Activated CD4-positive, alpha-beta T cell treated with anti-CD3 and anti-CD28 coated beads for 36 hours (primary cell): ENCODE results near the gene USP47. TPM values are rescaled to one million over a fixed set of nuclear protein-coding genes. Genes with fewer than 3 reads are reported as not detected.

Experiments
- ATAC-seq: fragments of 200-7000 bp; cut with Tn5 transposase; one replicate; pipeline ENCODE4 v1.10.0; 2021; ENCODE audit warnings: mild to moderate bottlenecking, moderate library complexity
- CTCF ChIA-PET: fragments of 350-600 bp; sonication (Branson Sonifier 250); formaldehyde crosslinking; loops from one replicate; lab custom pipeline; 2021; ENCODE audit warnings: antibody characterized with exemption; lab: Charles Lee
- POLR2A ChIA-PET: fragments of 350-600 bp; sonication (Branson Sonifier 250); formaldehyde crosslinking; loops from one replicate; lab custom pipeline; 2021; ENCODE audit warnings: antibody characterized with exemption, inconsistent platforms; lab: Charles Lee
- DNase-seq: peaks from one replicate; pipeline ENCODE4 v3.0.0-alpha.2; 2020
- H3K27ac Mint-ChIP-seq: one replicate; pipeline ENCODE4 v1.8.0; 2021; ENCODE audit warnings: mixed read lengths
- H3K27me3 Mint-ChIP-seq: one replicate; pipeline ENCODE4 v1.8.0; 2021; ENCODE audit warnings: mixed read lengths
- H3K36me3 Mint-ChIP-seq: one replicate; pipeline ENCODE4 v1.8.0; 2021; ENCODE audit warnings: low read depth, mixed read lengths
- H3K4me1 Mint-ChIP-seq: one replicate; pipeline ENCODE4 v1.8.0; 2021; ENCODE audit warnings: mixed read lengths
- H3K4me3 Mint-ChIP-seq: one replicate; pipeline ENCODE4 v1.8.0; 2021; ENCODE audit warnings: mild to moderate bottlenecking, moderate library complexity, mixed read lengths
- H3K9me3 Mint-ChIP-seq: one replicate; pipeline ENCODE4 v1.8.0; 2021; ENCODE audit warnings: low read depth, mixed read lengths
- intact Hi-C, 2 experiments: fragments of 100-400 bp; cut with DNase I in 1 of 2; cut with micrococcal nuclease in 1 of 2; formaldehyde crosslinking; loops; one replicate each; pipeline versions ENCODE4 v1.14.2 to v1.15.1; 2022 to 2024; cut with DNase I, micrococcal nuclease
- total RNA-seq, 2 experiments: library from RNA; stranded (reverse); gene quantifications; one replicate each; pipeline ENCODE4 v1.2.3, GENCODE V29; 2021

USP47 gene
- total RNA-seq, 2 experiments from 2014 or later = 43.3 to 56.3 TPM

DNA sequence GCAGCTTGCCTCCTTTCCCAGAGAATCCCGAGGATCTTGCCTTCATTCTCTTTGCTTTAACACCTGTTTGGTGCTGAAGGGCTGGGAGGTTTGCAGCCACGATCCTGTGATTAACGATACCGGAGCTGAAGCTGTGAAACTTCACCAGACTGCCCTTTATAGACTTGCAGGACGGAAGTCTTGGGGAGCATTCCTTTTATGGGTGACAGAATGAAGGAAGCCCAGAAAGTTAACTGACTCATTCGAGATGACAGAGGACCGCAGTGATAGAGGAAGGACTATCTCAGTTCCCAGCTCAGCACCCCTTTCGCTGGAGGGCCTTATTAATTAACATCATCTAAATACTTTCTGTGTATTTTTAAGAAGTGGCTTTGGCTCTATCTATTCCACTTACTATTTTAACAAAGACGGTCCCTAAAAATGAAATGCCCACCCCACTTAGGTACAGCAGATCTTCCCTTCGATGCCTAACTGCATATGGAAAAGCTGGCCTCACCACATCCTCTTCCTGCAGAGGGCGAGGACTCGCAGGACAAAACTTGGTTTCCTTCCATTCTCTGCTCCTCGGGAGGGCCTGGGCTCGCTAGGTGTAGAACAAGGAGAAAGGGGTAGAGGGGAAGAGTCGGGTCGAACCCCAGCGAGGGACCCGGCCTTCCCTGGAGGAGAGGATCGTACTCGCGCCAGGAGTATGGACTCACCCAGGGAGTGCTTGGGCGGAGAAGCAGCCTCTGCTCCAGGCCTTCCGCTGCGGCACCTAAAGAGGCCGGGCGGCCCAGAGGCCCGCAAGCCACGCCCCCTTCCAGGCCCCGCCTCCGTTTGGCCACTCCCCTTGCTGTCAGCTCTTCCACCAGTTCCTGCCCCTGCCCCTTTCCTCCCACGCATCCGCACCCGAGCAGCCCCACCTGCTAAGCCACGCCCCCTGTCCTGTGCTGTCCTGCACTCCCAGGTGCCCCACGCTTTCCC, 30.7 kb upstream of the USP47 start:
- intact Hi-C loops = no loop called here
- Mint-ChIP-seq H3K27me3 (peaks cover 3% of the 10 kb centered on the region), H3K4me1 (no peaks in the 10 kb centered on the region), H3K4me3 (no peak overlapping the region), H3K36me3 (no peaks in the 10 kb centered on the region), H3K9me3 (no peaks in the 10 kb centered on the region), H3K27ac (no peak overlapping the region)
- no peak for ATAC-seq
- ChIA-PET POLR2A (no interaction called here), CTCF (interaction anchor here (0.6 kb wide), 1 partner anchor 1574 kb away, joined by 5 read pairs; no protein-coding TSS in a partner anchor)
- peak; percentile 35 for DNase-seq

DNA sequence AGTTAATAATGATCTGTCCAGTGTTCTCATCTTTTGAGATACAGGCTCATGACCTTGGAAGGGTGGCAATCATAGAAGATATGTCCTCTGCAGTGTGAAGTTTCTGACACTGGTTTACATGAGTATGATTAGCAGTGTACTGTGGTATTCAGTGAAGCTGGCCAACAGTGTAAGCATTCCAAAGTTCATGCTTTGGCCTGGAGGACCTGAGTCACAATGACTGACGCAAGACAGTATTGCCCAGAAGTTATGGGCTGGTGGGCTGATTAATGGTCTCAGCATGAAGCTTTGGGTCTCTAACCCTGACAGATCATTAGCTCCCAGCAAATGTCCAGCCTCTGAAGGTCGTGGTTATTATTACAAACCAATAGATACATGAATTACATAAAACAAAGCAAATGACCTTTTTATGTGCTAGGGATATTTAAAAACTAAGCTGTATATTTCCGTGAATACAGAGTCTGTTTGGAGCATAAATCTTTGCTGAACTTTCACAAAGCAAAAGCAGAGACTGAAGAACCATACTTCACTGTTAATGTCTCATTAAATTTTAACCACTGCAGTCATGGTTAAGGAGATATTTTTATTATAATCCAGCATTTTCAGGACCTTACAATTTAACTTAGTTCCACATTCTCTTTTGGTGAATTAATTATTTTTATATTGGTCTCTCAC, 28.3 kb upstream of the USP47 start:
- no peaks in the 10 kb centered on the region for H3K4me1 Mint-ChIP-seq
- DNase-seq (no peak), ATAC-seq (no peak)
- POLR2A ChIA-PET = no interaction called here
- H3K4me3 Mint-ChIP-seq = no peak overlapping the region
- H3K27me3 Mint-ChIP-seq = peaks cover 3% of the 10 kb centered on the region
- H3K36me3 Mint-ChIP-seq = no peaks in the 10 kb centered on the region
- CTCF ChIA-PET = interaction anchor here (0.8 kb wide), 2 partner anchors 14 to 1358 kb away, joined by 3 to 6 read pairs; no protein-coding TSS in a partner anchor
- H3K9me3 Mint-ChIP-seq = no peaks in the 10 kb centered on the region
- intact Hi-C loops = no loop called here
- H3K27ac Mint-ChIP-seq = no peak overlapping the region

DNA sequence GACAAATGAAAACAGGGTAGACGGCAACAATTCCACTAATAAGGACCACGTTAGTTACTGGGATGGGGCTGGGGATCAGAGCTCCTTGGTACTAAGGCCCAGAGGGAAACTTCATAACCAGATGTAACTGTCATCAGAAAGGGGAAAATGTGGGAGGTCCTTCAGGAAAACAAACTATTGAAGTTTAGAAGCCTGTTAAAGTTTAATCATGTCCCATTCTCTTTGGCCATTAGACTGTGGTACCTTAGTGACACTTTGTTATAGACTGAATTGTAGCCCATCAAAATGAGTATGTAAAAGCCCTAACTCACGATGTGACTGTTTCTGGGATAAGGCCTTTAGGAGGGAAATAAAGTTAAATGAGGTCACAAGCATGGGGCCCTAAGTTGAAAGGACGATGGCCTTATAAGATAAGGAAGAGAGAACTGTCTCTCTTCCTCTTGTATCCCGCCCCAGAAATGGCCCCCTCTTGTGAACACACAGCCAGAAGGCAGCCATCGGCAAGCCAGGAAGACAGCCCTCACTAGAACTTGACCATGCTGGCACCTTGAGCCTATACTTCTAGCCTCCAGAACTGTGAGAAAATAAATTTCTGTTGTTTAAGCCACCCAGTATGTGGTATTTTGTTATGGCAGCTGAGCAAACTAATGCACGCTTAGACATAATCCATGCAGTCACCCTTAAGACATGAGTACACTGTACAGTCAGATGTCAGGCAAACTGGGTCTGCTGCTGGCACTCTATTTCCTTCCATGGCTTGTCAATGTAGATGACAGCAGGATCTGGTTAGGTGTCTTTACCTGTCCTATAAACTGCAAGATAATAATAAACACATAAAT, 26.9 kb upstream of the USP47 start:
- H3K9me3 Mint-ChIP-seq = no peaks in the 10 kb centered on the region
- ATAC-seq = no peak
- no peak overlapping the region for H3K4me3 Mint-ChIP-seq
- H3K27me3 Mint-ChIP-seq = peaks cover 2% of the 10 kb centered on the region
- DNase-seq = no peak
- H3K36me3 Mint-ChIP-seq = no peaks in the 10 kb centered on the region
- ChIA-PET CTCF (interaction anchor here (0.6 kb wide), 1 partner anchor 14 kb away, joined by 3 read pairs; no protein-coding TSS in a partner anchor), POLR2A (no interaction called here)
- intact Hi-C loops = no loop called here
- no peaks in the 10 kb centered on the region for H3K4me1 Mint-ChIP-seq
- no peak overlapping the region for H3K27ac Mint-ChIP-seq

DNA sequence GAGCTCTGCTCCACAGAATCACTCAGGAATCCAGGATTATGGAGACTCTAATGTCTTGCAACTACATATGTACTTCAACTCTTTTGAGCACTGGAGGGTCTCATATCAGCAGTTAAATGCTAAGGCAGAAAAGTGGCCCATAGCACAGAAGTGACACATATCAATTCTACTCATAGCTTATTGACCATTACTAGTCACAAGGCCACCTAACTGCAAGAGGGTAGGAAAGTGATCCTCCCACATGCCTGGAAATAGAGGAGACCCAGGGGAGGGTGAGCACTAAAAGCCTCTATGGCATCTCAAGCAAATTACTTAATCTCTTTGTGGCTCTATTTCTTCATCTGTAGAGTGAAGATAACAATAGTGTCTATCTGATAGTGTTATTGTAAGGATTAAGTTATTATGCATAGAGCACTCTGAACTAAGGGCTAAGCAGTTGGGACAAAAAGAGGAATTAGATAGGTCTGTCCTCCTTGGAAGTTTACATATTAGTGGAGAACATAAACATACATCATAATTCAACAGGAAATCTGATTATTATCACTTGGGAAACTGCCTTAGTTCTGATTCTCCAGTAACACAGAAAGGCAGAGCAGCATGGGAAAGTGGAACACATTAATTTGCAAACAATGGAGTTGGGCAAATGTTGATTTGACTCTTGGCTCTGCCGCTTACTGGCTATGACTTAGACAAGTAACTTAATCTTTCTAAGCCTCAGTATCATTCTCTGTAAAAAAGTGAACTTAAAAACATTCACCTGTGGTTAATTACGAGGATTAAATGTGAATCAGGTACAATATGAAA, 25.1 kb upstream of the USP47 start:
- no peak for ATAC-seq
- no peak overlapping the region for H3K4me3 Mint-ChIP-seq

DNA sequence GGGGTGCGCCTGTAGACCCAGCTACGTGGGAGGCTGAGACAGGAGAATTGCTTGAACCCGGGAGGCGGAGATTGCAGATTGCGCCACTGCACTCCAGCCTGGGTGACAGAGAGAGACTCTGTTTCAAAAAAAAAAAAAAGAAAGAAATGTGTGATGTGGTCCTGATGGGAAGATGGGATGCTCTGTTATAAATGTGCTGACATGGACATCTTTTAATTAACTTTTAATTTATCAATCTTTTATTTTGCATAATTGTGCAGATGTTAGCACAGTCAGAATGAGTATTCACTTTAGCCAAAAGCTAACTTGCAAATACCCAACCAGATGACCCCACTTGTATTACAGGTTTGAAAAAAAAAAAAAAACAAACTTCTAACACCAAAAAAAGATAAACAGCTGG, 23.8 kb upstream of the USP47 start:
- peaks cover 2% of the 10 kb centered on the region for H3K27me3 Mint-ChIP-seq
- H3K36me3 Mint-ChIP-seq = no peaks in the 10 kb centered on the region
- no peak for ATAC-seq
- intact Hi-C loops = no loop called here
- H3K27ac Mint-ChIP-seq = no peak overlapping the region
- no peaks in the 10 kb centered on the region for H3K4me1 Mint-ChIP-seq
- H3K4me3 Mint-ChIP-seq = no peak overlapping the region
- no peaks in the 10 kb centered on the region for H3K9me3 Mint-ChIP-seq
- ChIA-PET CTCF (interaction anchor here (0.6 to 1.9 kb wide), 4 partner anchors 10 to 45 kb away, joined by 3 to 6 read pairs (median 4); no protein-coding TSS in a partner anchor), POLR2A (interaction anchor here (0.6 kb wide), 1 partner anchor 1357 kb away, joined by 3 read pairs; no protein-coding TSS in a partner anchor)
- no peak for DNase-seq

More for the DNA sequence above, 25.1 kb upstream of the USP47 start:
- intact Hi-C loops = no loop called here
- DNase-seq = no peak
- Mint-ChIP-seq H3K36me3 (no peaks in the 10 kb centered on the region), H3K27ac (no peak overlapping the region), H3K9me3 (no peaks in the 10 kb centered on the region), H3K4me1 (no peaks in the 10 kb centered on the region), H3K27me3 (peaks cover 2% of the 10 kb centered on the region)
- ChIA-PET POLR2A (no interaction called here), CTCF (interaction anchor here (1.9 kb wide), 1 partner anchor 17 kb away, joined by 6 read pairs; no protein-coding TSS in a partner anchor)

DNA sequence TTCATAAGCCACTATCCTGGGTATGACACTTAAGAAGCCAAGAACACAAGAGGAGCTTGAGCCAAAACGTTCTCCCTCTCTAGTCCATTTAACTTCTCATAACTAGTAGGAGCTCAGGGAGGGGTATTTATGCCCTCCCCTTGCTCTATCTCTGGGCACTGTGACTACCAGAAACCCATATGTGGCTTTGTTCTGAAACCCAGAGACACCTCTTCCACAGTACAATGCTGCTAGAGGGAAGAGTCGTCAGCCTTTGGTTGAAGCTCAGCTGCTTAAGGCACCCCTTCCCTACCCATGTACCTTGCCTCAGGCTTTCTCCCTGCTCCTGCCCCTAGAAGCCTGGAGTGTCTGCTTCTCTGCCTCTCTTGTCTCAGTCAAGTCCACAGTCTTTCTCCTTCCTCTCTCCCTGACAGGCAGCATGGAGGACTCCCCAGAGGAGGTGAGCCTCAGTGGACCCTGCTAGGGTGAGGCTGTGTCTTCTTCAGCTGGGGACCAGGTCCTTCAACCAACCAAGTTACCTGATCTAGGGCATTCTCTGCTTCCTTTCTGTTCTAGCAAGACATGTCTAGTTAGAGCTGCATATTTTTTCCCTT, 23.1 kb upstream of the USP47 start:
- ATAC-seq = no peak
- H3K36me3 Mint-ChIP-seq = no peaks in the 10 kb centered on the region
- H3K4me3 Mint-ChIP-seq = no peak overlapping the region
- peaks cover 2% of the 10 kb centered on the region for H3K27me3 Mint-ChIP-seq
- no peak overlapping the region for H3K27ac Mint-ChIP-seq
- H3K4me1 Mint-ChIP-seq = no peaks in the 10 kb centered on the region
- ChIA-PET POLR2A (interaction anchor here (0.6 kb wide), 1 partner anchor 1358 kb away, joined by 3 read pairs; no protein-coding TSS in a partner anchor), CTCF (interaction anchor here (0.6 to 1.9 kb wide), 5 partner anchors 10 to 533 kb away, joined by 3 to 6 read pairs (median 6); no protein-coding TSS in a partner anchor)
- no peak for DNase-seq
- H3K9me3 Mint-ChIP-seq = no peaks in the 10 kb centered on the region
- intact Hi-C loops = no loop called here

DNA sequence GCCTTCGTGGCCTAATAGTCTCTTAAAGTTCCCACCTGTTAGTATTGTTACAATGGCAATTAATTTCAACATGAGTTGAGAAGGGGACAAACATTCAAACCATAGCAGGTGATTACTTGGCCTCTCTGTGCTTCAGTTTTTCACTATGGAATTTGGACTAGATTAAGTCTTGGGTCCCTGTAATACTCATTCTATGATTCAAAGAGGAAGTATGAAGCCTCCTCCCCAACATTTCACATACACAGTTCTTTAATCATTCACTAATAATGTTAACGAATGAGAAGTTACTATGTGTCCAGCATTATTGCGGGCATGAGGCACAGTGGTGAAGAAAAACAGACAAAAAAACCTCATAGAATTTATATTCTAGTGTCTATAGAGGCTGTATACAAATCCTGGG, 19.9 kb upstream of the USP47 start:
- CTCF ChIA-PET = no interaction called here
- intact Hi-C loops = no loop called here
- no peak overlapping the region for H3K4me3 Mint-ChIP-seq
- ATAC-seq (no peak), DNase-seq (no peak)
- POLR2A ChIA-PET = no interaction called here
- H3K36me3 Mint-ChIP-seq = no peaks in the 10 kb centered on the region
- H3K27ac Mint-ChIP-seq = no peak overlapping the region
- H3K9me3 Mint-ChIP-seq = peaks cover 4% of the 10 kb centered on the region
- peaks cover 2% of the 10 kb centered on the region for H3K27me3 Mint-ChIP-seq
- no peaks in the 10 kb centered on the region for H3K4me1 Mint-ChIP-seq

DNA sequence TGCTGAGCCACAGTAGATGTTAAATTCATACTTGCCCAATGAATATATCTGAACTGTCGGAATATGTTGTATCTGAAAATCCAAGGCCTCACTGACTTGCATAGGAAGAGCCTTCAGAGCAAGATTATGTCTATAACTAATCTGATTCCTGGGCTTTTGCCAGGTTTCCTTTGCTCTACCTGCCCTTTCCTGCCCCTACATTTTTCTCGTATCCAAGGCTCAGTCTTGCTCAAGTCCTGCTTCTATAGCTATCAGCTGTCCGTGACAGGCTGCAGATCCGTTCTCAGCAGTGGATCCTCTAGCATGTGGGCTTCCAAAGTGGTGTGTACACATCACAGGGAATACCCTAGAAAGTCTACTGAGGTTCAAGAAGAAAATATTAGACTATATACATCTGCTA, 18.8 kb upstream of the USP47 start:
- intact Hi-C loops = no loop called here
- H3K4me3 Mint-ChIP-seq = no peak overlapping the region
- ChIA-PET CTCF (no interaction called here), POLR2A (no interaction called here)
- H3K27me3 Mint-ChIP-seq = no peaks in the 10 kb centered on the region
- no peaks in the 10 kb centered on the region for H3K4me1 Mint-ChIP-seq
- peaks cover 4% of the 10 kb centered on the region for H3K9me3 Mint-ChIP-seq
- ATAC-seq = no peak
- no peak for DNase-seq
- H3K36me3 Mint-ChIP-seq = no peaks in the 10 kb centered on the region
- no peak overlapping the region for H3K27ac Mint-ChIP-seq

DNA sequence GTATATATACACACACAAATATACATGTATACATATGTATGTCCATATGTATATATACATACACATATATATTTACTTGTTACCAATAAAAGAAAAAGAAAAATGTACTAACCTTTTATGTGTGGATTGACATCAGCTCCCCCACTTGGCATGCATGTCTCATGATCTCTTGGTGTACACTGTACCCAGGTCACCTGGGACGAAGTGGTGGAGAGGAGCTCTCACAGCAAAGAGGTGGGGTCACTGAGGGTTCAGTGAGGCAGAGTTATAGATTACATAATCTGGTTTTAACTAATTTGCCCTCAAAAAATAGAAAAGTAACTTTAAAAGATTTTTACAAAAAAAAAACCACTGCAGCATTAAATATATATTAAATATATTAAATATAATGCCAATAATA, 15.5 kb upstream of the USP47 start:
- H3K36me3 Mint-ChIP-seq = no peaks in the 10 kb centered on the region
- no peaks in the 10 kb centered on the region for H3K4me1 Mint-ChIP-seq
- H3K27me3 Mint-ChIP-seq = no peaks in the 10 kb centered on the region
- no peak overlapping the region for H3K4me3 Mint-ChIP-seq
- H3K27ac Mint-ChIP-seq = no peak overlapping the region
- CTCF ChIA-PET = interaction anchor here (1.0 to 1.5 kb wide), 2 partner anchors 17 to 26 kb away, joined by 3 to 5 read pairs; no protein-coding TSS in a partner anchor
- POLR2A ChIA-PET = no interaction called here
- intact Hi-C loops = no loop called here
- H3K9me3 Mint-ChIP-seq = peaks cover 4% of the 10 kb centered on the region
- no peak for DNase-seq
- no peak for ATAC-seq

DNA sequence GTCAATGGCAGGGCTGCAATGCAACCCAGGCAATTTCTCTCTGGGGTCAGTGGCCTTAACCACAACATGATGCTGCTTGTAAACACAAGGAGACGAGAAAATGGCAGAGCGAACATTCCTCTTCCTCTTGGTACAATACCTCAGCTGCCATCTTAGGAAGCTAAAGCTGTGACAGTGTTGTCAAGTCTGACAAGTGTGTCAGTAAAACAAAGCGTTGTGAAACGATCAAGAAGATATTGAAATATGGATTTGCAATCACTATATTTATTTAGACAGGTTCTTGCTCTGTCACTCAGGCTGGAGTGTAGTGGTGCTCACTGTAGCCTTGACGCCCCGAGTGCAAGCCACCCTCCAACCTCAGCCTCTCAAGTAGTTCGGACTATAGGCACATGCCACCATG, 14.5 kb upstream of the USP47 start:
- intact Hi-C loops = no loop called here
- ATAC-seq = no peak

More for the DNA sequence above, 14.5 kb upstream of the USP47 start:
- no peak for DNase-seq
- H3K36me3 Mint-ChIP-seq = no peaks in the 10 kb centered on the region
- ChIA-PET CTCF (interaction anchor here (0.5 to 1.6 kb wide), 4 partner anchors 14 to 254 kb away, joined by 3 to 5 read pairs (median 4); no protein-coding TSS in a partner anchor), POLR2A (no interaction called here)
- H3K27ac Mint-ChIP-seq = no peak overlapping the region
- no peak overlapping the region for H3K4me3 Mint-ChIP-seq
- H3K9me3 Mint-ChIP-seq = peaks cover 6% of the 10 kb centered on the region
- H3K4me1 Mint-ChIP-seq = no peaks in the 10 kb centered on the region
- H3K27me3 Mint-ChIP-seq = no peaks in the 10 kb centered on the region
